GDM1 (cell line): ENCODE results near the gene WBP11.

Experiments
- DNase-seq: peaks from one replicate; lab custom pipeline; 2025; lab: John Stamatoyannopoulos, UW

WBP11 gene

DNA sequence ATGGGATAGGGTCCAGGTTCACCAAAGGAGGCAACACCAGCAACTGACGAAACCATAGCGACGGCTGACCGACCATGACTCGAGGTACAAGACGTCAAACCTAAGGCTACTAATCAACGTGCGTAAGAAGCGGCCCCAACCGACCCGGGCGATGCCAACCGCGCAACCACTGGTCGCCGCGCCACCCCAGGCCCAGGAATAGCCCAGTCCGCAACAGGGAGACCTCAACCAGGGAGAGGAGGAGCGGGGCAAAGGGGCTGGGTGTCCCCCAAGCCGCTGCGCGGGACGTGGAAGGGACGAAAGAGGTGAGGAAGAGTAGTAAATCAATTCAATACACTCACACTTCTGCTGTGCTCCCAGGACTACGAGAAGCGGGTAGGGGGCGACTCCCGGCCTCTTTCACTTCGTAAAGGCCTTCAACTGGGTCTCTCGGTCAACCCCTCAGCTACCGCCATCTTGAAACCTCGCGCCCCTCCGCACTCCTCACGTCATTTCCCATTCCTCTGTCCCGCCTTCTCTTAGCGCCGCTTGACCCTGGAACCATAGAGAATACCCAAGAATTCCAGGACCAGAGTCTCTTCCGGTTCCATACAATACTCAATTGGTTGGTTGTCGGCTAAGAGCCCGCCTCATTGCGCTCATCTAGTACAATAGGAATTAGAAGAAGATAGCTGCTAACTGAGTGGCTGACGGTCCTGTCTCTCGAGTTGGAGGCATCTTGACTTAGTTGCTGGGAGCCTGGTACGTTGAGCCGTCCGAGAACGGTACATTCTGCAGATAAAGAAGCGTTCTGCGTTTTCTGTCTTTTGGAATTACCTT is at the start of gene WBP11, which contains the start of gene C12orf60:
WBP11 (minus strand) TSS at position 468 of the 819 bp plus-strand sequence. CDS start 2,095 bp downstream, outside the sequence.
C12orf60 (plus strand) TSS at position 660 of the 819 bp plus-strand sequence. CDS start 19,266 bp downstream, outside the sequence.
- DNase-seq, result peak; percentile 83

GRCh38 chr12:14852880-14853279 is 49.6 kb upstream of the WBP11 start:
- DNase-seq, result no peak

GRCh38 chr12:14850929-14851663 is 47.8 kb upstream of the WBP11 start:
- no peak for DNase-seq

DNA sequence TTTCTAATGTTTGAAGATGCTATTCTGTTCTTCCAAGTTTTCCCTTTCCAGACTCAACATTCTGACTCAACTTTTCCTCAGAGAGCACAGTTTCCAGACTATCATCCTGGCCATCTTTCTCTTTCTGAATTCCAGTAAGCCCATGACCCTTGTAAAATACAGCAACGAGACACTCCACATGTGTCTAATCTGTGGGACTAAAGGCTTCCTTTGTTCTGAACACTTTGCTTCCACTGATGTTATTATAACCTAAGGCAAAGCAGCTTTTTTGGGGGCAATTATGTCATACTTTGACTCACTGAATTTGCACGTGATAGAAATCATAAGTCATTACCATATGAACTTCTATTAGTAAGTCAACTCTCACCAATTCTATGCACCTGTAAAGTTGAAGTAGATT is 46.4 kb upstream of the WBP11 start:
- no peak for DNase-seq

GRCh38 chr12:14846876-14847580 is 43.8 kb upstream of the WBP11 start:
- no peak for DNase-seq

- no peak for DNase-seq
Measured at GRCh38 chr12:14846042-14846587, 42.8 kb upstream of the WBP11 start.

DNA sequence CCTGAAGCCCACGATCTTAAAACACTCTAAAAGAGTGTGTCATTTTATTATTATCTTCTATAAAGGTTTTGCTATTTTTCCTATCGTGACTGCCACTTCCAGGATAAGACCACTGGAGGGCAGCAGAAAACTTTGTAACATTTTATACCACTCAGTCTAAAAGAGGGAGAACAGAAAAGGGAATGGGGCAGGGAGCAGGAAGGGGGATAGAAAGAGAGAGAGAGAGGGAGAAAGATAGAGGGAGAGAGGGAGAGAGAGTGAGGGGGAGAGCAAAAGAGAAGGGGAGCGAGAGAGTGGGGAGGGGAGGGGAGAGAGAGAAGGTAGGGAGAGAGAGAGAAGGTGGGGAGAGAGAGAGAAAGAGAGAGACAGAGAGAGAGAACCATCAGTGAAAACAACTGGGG is 42.1 kb upstream of the WBP11 start:
- peak; percentile 13 for DNase-seq

DNA sequence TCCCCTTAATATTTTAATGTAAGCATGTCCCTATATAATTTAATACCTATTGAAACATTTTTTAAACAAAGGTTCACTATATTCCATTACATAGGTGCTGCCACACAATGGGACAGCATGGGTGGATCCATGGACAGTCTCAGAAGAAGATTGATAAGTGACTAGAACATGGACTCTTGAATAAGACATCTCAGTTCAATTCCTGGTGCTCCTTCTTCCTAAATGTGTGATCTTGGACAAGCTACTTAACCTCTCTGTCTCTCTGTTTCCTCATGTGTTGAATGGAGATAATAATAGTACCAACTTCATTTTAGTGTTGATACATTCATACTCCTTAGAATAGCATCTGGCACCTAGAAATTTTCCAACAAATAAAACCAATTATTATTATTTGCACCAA is 41.1 kb upstream of the WBP11 start:
- DNase-seq, result no peak

DNA sequence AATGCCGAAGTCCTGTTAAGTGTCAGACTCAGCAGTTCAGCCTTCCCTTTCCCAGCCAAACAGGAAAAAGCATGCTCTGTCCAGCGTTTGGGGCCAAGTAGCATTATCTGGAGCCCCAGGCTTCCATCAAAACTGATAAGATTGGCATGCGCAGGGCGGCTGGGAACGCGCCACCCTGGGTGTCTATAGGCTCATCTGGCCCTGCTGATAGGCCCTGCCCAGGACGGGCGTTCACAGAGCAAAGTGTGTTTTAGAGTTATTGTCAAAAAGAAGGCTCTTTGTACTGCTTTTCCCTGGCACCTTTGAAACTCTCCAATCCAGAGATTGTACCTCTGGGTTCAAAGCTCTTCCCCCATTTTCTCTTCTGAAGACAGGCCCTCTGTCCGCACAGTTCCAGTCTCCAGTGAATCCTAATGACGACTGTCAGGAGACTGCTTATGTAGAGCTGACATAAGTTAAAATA is 40.2 kb upstream of the WBP11 start, which contains the start of gene ART4:
ART4 (minus strand) TSS at position 102 of the 463 bp plus-strand sequence. CDS start 413 bp downstream, outside the sequence.
- DNase-seq, result no peak

DNA sequence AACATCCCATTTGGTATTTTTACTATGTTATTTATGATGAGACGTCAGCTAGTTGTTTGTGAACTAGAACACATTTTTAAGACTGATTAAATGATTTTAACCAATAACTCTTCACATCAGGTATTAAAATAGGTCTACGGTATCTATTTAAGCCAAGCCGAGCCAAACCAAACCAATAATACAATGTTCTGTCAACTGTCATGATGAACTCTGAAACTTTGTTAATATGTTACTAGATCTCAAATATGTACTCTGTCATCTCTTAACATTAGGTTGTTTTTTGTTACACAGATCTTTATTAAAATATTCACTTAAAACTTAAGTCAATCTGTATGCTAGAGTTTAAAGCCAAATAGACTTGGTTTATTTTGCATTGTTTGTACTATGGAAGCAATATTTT is 39.0 kb upstream of the WBP11 start:
- no peak for DNase-seq

GRCh38 chr12:14841761-14842160 is 38.5 kb upstream of the WBP11 start:
- no peak for DNase-seq

DNA sequence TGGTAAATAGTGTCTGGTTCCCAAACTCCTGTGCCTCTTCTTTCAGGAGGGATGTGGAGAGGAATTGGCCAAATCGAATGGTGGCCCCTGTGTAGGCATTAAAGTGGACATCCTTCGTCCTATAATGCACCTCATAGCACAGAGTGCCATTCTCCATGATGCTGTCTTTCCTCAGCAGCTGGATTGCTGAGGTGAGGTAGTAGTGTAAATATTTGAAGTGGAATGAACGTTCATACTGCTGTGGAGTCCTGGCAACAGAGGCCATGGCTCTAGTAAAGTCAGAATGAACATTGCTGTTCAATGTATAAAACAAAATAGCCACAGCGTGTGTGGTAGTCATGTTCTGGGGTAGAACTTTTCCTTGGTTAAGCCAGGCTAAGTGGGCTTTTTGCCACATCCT is 37.3 kb upstream of the WBP11 start:
- no peak for DNase-seq

GRCh38 chr12:14839262-14839661 is 36.0 kb upstream of the WBP11 start:
- DNase-seq, result no peak

- DNase-seq, result no peak
Measured at GRCh38 chr12:14836336-14837210, 33.3 kb upstream of the WBP11 start.

DNA sequence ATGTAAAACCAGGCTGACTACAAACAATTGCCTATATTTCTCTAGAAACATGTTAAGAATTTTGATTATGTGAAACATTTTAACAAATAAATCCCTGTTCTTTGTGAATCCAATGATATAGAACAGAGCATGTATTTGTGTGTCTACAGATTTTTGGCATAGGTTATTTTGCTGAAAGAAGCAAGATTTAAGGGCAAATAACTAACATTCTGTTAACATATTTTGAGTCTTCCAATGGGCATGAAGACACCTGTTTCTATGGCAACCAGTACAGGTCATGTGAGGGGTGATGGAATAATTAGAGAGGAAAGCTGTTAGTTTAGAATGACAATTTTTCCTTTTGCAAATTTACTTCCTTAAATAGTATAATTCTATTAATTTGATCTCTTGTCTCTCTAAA is 31.2 kb upstream of the WBP11 start:
- no peak for DNase-seq

GRCh38 chr12:14833952-14834351 is 30.7 kb upstream of the WBP11 start:
- DNase-seq, result no peak

DNA sequence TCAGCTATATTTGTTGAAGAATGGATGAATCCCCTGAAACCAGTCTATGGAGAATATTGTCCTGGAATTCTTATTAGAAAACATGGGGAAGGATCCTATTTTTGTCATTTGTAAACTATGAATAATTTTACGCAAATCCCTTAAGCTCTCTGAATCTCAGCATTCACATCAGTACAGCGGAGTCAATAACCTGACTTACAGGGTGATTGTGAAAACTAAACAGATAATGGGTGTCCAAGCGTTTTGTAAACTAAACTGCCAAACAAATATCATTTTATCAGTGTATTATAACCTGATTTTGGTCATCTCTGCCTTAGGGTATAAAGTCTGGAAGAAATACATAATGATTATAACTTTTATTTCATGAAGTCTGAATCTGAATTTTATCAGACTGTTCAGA is 30.1 kb upstream of the WBP11 start:
- DNase-seq, result no peak

GRCh38 chr12:14828892-14829291 is 25.6 kb upstream of the WBP11 start:
- no peak for DNase-seq

- no peak for DNase-seq
Measured at GRCh38 chr12:14827043-14827442, 23.8 kb upstream of the WBP11 start.

DNA sequence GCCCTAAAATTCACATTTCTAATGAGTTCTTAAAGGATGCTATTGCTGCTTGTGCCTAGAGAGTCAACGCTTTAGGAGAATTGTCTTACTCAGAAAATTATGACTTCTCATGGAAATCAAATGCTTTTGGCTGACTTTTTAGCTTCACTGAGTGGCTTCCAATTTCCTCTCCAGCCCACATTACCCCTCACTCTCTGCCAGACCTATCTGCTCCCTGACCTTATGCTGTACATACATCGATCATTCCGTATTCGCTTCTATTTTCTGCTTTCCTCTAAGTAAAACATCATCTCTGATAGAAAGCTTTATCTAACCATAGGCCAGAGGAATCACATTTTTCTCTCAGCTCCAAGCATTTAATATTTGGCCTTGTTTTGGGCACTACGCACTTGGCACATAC is 23.2 kb upstream of the WBP11 start:
- no peak for DNase-seq

DNA sequence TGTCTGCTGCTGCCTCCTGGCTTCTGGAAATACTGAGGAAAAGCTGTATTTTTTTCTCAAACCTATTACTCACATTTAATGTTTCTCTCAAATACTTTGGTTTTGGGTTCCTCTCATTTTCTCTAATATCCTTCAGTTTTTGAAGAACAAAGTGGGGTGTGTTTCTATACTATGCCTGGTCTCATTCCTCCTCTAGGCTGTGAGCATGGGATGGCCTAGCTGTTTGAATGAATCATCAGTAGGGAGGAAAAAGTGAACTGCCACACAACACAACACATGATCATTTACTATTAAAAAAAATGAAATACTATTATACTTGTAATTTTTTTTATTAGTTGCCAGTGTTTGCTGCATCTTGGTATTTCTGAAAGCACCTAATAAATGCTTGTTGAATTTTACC is 22.0 kb upstream of the WBP11 start:
- DNase-seq, result no peak
